ENCODE measurements around the gene DAPK1.

DNA sequence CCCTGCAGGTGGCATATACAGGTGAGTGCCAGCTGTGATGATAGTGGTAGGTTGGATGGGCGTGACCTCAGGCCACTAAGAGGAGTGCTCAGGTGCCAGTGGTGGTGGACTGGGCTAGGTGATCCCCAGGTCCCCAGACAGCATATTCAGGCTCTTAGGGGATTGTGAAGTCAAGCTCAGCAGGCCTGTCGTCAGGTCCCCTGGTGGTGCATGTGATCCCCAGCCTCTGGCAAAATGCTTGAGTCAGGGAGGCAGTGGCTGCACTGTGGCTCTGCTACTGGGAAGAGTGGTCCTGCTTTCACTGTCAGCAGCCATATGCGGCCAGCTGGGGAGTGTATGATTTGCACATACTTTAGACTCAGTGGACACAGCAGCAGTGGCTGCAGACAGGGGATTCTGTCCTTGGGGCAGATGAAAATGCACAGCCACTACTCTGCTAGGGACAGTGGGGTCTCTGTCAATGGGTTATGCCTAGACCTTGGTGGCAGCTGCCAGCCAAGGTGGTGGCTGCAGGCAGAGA lies 196.6 kb downstream of the DAPK1 start:
- TF ChIP-seq POLR2A (IDR thresholded peaks at IDR 0.05) (no peak), EP300 (IDR thresholded peaks at IDR 0.05) (no peak)
- TF ChIP-seq, protein P1, sequence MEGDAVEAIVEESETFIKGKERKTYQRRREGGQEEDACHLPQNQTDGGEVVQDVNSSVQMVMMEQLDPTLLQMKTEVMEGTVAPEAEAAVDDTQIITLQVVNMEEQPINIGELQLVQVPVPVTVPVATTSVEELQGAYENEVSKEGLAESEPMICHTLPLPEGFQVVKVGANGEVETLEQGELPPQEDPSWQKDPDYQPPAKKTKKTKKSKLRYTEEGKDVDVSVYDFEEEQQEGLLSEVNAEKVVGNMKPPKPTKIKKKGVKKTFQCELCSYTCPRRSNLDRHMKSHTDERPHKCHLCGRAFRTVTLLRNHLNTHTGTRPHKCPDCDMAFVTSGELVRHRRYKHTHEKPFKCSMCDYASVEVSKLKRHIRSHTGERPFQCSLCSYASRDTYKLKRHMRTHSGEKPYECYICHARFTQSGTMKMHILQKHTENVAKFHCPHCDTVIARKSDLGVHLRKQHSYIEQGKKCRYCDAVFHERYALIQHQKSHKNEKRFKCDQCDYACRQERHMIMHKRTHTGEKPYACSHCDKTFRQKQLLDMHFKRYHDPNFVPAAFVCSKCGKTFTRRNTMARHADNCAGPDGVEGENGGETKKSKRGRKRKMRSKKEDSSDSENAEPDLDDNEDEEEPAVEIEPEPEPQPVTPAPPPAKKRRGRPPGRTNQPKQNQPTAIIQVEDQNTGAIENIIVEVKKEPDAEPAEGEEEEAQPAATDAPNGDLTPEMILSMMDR (IDR thresholded peaks at IDR 0.05) = no peak

All from suprapubic skin (tissue), 3 donors.